Fibroblast of the aortic adventitia (primary cell): Measurements from ENCODE around the gene HPGD. TPM values are rescaled to one million over a fixed set of nuclear protein-coding genes. Genes with fewer than 3 reads are reported as not detected.

Experiments
- DNase-seq: peaks from one replicate; pipeline ENCODE4 v3.0.0-alpha.2; 2010; ENCODE audit warnings: low read depth
- H3K4me3 ChIP-seq: 2 replicates; pipeline ENCODE4 v1.5.1; 2011; ENCODE audit warnings: low read depth, mild to moderate bottlenecking, control low read depth, low read length, moderate library complexity
- CTCF ChIP-seq: IDR thresholded peaks from 2 replicates; pipeline ENCODE4 v1.5.1; 2011; ENCODE audit warnings: mild to moderate bottlenecking, low read length, control low read depth, inconsistent platforms; ENCODE audit not compliant: insufficient read depth
- total RNA-seq: library from RNA; depleted of rRNA; stranded (reverse); fragments of >200 nt; gene quantifications from 2 replicates; pipeline ENCODE4 v1.2.3, GENCODE V29; 2012; ENCODE audit warnings: low replicate concordance

The HPGD gene
- total RNA-seq, 1 donor: 2.7 TPM

- no peak for DNase-seq
- no peak for TF ChIP-seq CTCF
- H3K4me3 ChIP-seq: no peak overlapping the region
Observed at GRCh38 chr4:174461466-174462106, 60.7 kb downstream of the HPGD start.

GRCh38 chr4:174460684-174461083 lies 61.6 kb downstream of the HPGD start:
- no peak overlapping the region for H3K4me3 ChIP-seq
- no peak for TF ChIP-seq CTCF
- DNase-seq: peak; percentile 80

GRCh38 chr4:174457468-174457867 lies 64.8 kb downstream of the HPGD start:
- peak; percentile 84 for DNase-seq
- no peak overlapping the region for H3K4me3 ChIP-seq
- no peak for TF ChIP-seq CTCF

GRCh38 chr4:174454815-174455473 lies 67.3 kb downstream of the HPGD start:
- TF ChIP-seq CTCF: no peak
- H3K4me3 ChIP-seq: no peak overlapping the region
- DNase-seq: no peak

GRCh38 chr4:174451718-174452296 lies 70.5 kb downstream of the HPGD start:
- no peak overlapping the region for H3K4me3 ChIP-seq
- DNase-seq: no peak
- TF ChIP-seq CTCF: no peak

- no peak for TF ChIP-seq CTCF
- no peak for DNase-seq
- no peak overlapping the region for H3K4me3 ChIP-seq
Observed at GRCh38 chr4:174450786-174451125, 71.5 kb downstream of the HPGD start.
